HG03457 (cell line): ENCODE results near the gene LINGO3.
"Not testable (repeated sequence)": the region's sequence is repeated elsewhere in the genome, so short reads cannot be mapped to it uniquely, and the experiment has no call there.

Source experiments
- ATAC-seq: cut with Tn5 transposase; IDR thresholded peaks from one replicate; pipeline ENCODE4 v1.9.1; 2021; ENCODE audit warnings: moderate number of reproducible peaks; ENCODE audit not compliant: unreplicated experiment

LINGO3 gene, protein sequence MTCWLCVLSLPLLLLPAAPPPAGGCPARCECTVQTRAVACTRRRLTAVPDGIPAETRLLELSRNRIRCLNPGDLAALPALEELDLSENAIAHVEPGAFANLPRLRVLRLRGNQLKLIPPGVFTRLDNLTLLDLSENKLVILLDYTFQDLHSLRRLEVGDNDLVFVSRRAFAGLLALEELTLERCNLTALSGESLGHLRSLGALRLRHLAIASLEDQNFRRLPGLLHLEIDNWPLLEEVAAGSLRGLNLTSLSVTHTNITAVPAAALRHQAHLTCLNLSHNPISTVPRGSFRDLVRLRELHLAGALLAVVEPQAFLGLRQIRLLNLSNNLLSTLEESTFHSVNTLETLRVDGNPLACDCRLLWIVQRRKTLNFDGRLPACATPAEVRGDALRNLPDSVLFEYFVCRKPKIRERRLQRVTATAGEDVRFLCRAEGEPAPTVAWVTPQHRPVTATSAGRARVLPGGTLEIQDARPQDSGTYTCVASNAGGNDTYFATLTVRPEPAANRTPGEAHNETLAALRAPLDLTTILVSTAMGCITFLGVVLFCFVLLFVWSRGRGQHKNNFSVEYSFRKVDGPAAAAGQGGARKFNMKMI

DNA sequence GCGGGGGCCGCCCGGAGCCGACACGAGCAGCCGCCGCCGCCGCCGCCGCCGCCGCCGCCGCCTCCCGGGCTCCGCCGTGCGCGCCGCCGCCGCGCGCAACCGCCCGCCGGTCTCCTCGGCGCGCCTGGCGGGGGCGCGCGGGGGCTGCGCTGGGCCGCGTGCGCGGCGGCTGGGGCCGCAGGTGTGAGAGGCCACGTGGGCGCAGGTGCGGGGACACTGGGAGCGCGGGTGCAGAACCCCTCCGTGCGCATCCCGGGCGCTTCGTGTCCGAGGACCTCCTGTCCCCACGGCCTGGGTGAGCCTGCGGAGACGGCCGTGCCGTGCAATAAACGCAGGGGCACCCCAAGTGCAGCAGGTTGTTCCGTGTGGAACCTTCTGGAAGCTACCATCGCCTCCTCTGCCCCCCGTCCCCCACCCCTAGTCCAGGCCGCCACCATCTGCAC lies at the start of gene LINGO3:
LINGO3 (minus strand) TSS at position 41 of the 443 bp plus-strand sequence. CDS start 16,378 bp downstream, outside the sequence.
- no peak for ATAC-seq

DNA sequence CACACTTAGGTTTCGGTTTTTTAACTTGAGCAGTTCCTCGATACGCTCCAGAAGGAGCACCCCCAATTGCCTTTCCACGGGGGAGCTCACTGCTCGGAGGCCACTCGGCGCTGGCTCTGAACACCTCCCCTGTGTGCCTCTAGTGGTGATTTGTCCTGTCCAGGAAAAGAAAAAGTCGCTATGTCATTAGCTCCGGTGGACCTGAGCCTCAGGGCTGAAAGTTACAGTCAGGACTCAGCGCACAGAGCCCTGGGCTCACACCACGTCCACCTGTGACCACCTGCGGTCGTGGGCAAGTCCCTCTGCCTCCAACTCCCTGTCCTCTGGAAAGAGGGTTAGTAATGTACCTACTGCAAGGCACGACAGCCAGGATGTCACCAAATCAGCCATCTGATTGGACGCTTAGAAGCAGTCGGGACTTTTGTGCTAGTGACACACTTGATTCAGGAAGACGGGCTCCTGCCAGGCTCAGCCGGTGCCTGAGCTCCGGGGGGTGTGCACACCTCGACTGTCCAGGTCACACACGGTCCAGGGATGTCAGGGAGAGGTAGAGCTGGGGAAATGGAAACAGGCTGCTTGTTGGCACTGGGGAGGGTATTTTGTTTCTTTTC lies 48.2 kb upstream of the LINGO3 start:
- ATAC-seq = no peak

DNA sequence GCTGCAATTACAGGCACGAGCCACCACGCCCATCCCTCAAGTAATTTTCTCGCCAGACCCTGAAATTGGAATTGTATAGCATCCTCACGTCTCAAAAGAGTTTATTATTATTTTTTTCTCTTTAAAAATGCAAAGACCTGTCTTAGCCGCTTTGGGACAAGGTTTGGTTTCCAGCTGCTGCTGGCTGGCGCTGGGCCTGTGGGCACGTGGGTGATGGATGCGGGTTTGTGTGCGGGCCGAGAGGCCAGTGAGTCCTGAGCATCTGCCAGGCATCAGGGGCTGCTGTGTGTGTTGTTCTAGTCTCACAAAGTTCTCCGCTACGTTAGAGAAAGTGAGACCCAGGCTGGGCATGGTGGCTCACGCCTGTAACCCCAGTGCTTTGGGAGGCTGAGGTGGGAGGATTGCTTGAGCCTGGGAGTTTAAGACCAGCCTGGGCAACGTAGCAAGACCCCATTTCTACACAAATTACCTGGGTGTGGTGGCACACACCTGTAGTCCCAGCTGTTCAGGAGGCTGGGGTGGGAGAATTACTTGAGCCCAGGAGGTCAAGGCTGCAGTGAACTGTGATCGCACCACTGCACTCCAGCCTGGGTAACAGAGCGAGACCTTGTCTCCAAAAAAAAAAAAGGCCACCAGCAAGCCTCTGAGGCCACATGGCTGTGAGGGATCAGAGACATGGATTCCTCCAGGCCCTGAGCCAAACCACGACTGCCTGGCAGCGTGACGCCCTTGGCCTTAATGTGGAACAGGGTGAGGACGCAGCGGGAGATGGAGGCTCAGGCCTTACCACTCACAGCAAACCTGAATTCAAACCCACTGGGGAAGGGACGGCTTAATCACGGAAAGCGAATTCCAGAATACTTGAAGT lies 47.4 kb upstream of the LINGO3 start:
- no peak for ATAC-seq

DNA sequence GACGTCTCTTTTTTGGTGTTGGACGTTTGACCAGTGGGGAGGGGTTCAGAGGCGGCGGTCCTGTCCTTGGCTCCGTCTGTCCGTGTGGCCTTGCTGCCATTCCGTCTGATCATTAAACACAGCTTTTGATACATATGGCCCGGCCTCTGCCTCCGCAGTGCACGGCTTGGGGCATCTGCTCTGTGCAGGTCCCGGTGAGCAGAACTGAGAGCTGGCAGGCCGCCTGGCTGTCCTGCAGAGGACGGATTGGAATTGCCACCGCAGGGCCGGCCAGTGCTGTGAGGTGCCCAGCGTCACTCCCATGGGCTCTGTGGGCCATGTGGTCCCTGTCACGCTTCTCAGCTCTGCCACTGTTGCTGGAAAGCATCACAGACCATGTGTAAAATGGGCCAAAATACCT lies 46.7 kb upstream of the LINGO3 start:
- no peak for ATAC-seq

DNA sequence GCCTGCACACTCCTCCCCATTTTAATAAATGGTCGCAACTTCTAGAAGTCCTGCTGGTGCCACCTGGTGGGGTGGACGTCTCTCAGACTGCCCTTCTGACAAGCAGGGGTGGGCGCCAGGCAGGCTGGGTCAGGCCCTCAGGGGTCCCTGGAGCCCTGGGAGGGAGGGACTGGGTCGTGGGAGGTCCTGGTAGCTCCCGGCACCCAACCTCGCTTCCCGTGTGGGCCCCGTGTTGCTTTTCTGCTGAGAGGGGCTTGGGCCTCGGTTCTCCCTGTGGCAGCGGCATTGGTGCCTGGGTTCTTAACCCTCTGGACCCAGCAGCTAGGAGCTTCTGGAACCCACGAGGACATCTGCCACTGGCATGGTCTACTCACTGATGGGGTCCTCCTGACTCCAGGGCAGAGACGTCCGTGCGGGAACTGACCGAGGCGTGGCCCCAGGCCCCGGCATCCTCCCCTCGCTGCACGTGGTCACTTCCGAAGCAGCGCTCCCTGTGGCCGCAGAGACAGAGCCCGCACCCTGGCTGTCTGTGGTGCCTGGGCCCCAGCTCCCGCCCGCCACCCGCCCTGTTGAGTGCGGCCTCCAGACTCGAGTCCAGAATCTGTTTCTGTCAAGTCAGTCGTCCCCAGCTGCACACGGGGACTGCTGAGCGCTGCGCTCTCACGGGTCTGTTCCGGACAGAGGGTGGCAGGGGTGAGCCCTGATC lies 46.1 kb upstream of the LINGO3 start:
- ATAC-seq = no peak

DNA sequence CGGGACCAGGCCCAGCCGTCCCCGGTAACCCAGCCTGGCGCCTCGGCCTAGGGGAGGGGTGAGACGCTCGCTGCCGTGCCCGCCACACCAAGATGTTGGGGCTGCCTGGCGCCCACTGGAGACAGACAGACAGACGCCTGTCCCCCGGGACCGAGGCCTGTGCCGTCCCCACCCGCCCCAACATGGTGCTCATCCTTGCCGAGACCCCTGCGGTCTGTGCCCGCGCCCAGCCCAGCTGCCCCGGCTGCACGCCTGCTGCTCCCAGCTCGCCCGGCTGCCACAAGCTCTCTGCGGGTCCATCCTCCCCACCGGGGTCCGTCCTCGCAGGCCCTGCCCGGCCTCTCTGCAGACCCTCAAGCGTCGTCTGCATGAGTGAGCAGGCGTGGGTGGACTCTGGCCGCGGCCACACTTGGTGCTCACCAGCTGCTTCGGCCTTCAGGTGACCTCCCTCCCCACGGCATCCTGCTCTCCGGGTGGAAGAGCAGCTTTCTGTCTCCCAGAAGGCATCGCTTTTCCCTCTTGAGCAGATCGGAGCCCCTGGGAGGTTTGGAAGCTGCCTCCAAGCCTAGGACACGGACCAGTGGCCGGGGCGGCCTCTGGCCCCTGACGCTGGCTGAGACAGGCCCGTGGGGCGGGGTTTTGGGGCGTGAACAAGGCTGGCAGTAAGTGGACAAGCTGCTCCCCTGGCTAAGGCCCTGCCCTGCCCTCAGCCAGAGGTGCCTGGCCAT lies 45.4 kb upstream of the LINGO3 start:
- no peak for ATAC-seq

DNA sequence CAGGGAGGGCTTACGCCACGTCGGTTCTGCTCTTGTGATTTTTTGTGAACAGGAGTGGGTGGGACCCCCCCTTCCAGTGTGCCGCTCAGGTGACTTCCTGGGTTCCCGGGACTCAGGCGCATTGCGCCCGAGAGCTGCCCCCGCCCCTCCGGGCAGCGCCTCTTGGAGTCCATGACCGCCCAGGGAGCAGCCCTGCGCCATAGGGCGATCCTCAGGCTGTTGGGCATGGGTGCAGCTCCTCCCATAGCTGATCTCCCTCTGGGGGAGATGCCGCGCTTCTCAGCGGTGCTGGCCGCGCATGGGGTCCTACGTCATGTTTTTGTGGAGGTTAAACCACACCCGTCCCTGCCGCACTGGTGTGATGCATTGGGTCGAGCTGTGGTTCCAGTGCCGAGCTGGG lies 44.2 kb upstream of the LINGO3 start:
- ATAC-seq = no peak

DNA sequence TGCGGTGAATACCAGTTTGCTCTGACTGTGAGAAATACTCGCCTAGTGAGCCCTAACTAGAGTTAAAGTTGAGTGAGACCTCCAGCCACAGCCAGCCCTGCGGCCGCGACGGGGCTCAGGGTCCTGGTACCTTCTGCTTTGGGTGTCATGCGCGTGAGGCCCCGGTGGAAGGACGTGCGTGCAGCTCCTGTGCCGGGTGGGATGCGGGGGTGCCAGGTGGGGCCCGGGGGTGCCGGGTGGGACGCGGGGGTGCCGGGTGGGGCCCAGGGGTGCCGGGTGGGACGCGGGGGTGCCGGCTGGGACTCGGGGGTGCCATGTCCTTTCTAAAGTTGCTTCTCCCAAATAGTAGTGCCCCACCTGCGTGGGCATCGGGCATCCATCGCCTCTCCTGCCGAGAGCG lies 43.6 kb upstream of the LINGO3 start:
- no peak for ATAC-seq

DNA sequence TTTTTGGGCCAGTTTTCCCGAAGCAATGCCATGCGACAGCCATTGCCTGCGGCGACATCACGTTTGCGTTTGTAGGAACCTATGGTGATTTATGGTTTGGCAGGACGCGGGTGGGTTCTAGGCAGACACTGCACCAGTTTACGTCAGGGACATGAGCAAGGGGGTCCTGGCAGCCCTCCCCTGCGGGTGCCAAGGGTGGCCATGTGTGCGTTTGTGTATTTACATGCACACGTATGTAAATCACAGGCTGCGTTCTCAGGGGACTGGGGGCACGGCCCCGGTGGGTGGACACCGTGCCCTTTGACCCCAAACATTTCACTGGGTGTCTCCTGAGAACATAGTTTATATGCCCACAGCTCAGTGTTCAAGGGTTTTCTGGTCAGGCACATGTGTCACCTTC lies 42.7 kb upstream of the LINGO3 start:
- no peak for ATAC-seq

DNA sequence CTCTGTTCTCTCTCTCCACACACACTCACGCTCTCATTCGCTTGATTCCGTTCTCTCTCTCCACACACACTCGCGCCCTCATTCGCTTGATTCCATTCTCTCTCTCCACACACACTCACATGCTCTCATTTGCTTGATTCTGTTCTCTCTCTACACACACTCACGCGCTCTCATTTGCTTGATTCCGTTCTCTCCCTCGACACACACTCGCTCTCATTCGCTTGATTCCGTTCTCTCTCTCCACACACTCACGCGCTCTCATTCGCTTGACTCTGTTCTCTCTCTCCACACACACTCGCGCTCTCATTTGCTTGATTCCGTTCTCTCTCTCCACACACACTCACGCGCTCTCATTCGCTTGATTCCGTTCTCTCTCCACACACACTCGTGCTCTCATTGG lies 41.9 kb upstream of the LINGO3 start:
- ATAC-seq = not testable (repeated sequence)

DNA sequence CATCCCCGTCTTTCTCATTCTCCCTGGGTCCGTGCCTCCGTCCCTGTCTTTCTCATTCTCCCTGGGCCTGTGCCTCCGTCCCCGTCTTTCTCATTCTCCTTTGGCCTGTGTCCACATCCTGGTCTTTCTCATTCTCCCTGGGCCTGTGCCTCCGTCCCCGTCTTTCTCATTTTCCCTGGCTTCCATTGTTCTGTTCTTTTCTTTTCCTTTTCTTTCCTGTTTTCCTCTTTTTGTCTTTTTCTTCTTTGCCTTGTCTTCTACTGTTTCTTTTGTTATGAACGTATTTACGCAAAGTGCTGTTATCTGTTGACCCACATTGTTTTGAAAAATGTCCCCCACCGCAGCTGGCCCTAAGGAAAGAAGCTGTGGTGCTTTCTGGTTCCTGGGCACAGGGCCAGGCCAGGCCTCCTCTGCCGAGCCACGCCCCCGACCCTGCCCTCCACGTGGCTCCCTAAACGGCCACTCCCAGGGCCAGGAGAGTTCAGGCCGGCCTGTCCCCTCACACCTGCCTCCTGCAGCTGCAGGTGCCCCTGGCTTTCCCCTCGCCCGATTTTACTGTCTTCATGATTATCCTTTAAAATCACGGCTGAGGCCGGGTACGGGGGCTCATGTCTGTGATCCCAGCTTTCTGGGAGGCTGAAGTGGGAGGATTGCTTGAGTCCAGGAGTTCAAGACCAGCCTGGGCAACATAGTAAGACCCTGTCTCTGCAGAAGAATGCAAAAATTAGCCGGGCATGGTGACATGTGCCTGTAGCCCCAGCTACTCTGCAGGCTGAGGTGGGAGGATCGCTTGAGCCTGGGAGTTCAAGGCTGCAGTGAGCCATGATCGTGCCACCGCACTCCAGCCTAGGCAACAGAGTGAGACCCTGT lies 38.1 kb upstream of the LINGO3 start:
- no peak for ATAC-seq

DNA sequence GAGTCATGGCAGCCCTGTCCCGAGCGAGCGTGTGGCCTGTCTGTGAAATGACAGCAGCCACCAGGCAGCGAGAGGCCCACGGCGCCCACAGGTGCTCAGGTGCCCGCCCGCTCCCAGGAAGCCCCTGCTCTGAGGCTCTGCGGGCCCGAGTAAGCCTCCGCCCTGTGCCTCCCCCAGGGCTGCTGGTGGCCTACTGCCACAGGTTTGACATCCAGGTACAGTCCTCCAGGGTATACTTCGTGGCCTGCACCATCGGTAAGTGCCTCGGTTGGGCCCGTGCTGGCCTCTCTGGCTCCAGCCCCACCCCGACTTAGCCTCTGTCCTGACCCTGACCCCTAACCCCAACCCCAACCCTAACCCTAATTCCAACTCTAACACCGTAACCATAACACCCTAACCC lies 37.1 kb upstream of the LINGO3 start:
- no peak for ATAC-seq

DNA sequence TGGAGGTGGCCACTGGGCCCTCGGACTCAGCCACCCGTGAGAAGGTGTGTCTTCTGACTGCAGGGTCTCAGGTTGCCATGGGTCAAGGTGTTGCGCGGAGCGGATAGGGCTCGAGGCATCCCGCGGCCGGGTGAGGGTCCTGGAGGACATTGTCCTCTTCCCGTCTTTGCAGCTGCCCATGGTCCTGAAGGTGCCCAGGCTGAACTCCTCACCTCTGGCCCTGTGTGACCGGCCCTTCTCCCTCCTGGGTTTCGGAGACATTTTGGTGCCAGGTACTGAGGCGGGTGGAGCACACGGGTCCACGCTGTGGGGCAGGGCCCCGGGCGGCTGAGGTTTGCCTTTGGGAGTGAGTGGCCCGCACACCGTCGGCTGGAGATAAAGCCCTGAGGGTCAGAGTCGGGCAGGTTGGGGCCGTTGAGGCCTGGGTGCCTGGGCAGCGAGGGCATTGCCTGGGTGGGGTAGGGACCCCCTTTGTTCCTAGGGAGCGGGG lies 36.5 kb upstream of the LINGO3 start:
- no peak for ATAC-seq

DNA sequence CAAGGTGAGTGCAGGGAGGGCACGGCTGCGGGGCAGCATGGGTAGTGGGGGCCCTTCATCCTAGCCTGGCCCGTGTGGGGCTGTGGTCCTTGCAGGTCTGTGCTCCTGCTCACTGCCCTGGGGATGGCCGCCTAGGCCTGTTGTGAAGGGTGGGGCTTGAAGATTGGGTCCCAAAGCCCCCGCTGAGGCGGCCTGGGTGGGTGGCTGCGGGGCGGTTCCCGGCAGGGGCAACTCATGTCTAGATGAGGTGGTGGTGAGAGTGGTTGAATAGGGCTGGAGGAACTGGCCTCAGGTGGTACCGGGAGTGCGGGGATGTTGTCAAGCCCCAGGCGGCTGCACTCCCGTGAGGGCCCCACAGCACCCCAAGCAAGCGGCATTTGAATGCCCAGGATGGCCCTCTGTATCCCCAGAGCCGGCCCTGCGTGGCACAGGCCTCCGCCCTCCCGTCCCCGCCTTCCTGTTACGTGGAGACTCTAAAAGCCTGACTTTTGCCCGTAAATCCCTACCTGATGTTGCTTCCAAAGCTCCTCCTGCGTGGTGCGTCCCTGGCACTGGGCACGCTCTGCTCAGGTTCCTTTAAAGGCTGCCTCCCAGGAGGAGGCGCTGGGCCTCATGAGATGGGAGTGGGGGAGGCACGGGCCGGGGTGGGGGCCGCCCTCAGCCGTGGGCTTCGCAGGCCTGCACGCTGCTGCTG lies 35.5 kb upstream of the LINGO3 start:
- no peak for ATAC-seq

DNA sequence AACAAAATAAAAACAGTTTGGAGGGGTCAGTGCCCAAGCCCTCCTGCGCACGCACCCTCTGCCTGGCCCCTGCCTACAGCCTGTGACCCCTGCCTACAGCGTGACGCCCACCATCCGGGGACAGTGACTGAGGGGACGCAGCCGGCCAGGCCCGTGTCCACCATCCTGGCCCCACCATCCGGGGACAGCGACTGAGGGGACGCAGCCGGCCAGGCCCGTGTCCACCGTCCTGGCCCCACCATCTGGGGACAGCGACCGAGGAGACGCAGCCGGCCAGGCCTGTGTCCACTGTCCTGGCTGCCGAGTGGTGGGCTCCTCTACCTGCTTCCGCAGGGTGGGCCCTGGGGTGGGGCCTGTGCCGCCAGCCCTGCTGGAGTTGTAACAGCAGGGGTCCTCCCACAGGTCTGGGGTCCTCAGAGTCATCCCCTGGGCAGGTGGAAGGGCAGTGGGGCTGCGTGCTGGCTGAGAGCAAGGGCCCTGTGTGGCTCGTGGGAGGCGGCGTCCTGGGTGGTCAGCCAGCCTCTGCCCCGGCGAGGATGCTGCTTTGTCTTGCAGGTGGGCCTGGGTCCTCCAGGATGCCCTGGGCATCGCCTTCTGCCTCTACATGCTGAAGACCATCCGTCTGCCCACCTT lies 34.8 kb upstream of the LINGO3 start:
- ATAC-seq = no peak

DNA sequence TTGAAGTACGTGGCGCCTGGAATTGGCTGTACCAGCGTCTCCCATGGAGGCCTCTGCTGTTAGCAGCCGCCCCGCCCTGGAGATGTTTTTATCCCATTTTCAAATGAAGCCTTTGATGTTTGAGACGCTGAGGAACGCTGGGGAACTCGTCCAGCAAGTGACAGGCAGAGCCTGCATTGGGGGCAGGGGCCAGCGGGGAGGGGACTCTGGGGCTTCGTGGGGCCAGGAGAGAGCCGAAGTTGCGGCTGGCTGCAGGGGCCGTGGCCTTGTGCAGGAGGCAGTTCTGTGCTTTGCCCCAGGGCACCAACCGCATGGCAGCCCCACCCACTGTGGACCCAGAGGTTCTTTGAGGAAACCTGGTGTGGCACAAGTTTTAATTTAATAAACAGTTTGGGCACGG lies 34.0 kb upstream of the LINGO3 start:
- no peak for ATAC-seq

DNA sequence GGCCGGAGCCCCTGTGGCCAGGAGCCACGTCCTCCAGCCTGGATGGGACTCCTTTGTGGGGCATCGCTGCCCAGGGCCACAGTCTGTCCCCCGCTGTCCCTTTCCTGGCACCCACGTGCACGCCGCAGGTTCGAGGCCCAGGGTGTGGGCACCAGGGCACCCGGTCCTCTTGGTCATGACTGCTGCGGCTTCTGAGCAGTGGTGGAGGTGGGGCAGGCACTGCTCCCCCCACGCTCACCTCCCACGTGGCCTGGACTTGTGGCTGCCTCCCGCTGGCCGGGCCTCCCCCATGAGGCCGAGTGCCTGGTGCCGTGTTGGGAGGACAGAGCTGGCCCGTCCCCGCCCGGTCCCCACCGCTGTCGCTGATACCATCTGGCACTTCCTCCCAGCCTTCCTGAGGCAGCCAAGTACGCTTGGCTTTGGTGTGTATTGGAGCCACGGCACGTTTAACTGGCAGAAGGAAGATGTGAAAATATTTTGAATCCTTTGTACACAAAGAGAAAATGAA lies 33.3 kb upstream of the LINGO3 start:
- no peak for ATAC-seq
